Retina (tissue), 1 donor: ENCODE data around the gene WDR33.
"Not testable (repeated sequence)": the region's sequence is repeated elsewhere in the genome, so short reads cannot be mapped to it uniquely, and the experiment has no call there.

Source experiments
- DNase-seq: peaks from one replicate; pipeline ENCODE4 v3.0.0-alpha.2; 2016

The WDR33 gene

GRCh38 chr2:127807678-127808353 is 3.2 kb downstream of the WDR33 start:
- DNase-seq, result no peak

- DNase-seq, result not testable (repeated sequence)
Observed at GRCh38 chr2:127806860-127807259, 4.1 kb downstream of the WDR33 start.

DNA sequence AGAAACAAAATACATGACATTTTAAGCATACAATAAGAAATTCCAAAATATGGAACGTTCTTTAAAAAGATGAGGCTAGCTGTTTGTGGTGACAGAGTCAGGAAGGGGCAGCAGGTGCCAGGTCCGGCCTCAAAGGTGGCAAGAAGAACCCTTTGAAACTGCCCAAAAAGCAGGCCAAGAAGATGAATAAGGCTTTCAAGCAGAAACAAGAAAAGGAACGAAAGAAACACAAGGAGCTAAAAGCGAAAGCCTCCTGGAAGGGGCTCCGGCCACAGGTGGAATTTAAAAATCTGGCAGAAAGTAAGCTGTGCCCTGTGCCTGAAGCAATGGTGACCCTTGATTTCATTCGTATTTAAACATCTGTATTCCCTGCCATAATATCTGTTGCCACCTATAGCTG is 5.5 kb downstream of the WDR33 start:
- DNase-seq, result no peak

DNA sequence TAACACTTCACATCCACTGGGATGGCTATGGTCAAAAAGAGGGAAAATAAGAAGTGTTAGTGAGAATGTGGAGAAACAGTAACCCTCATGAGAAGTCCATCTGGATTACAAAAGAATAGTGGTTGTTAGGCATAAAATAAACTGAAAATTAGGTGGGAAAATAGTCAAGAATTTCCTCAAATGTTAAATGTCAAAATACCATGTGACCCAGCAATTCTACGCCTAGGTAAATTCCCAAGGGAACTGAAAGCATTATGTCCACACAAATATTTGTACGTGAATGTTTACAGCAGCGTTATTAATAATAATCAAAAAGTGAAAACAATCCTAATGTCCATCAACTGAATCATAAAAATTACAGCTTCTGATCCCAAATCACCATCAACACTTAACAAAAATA is 11.0 kb downstream of the WDR33 start:
- no peak for DNase-seq

- no peak for DNase-seq
Observed at GRCh38 chr2:127796389-127796788, 14.6 kb downstream of the WDR33 start.

- not testable (repeated sequence) for DNase-seq
Observed at GRCh38 chr2:127794901-127795300, 16.1 kb downstream of the WDR33 start.

GRCh38 chr2:127792805-127793204 is 18.2 kb downstream of the WDR33 start:
- no peak for DNase-seq

GRCh38 chr2:127790694-127791529 is 20.1 kb downstream of the WDR33 start:
- no peak for DNase-seq

DNA sequence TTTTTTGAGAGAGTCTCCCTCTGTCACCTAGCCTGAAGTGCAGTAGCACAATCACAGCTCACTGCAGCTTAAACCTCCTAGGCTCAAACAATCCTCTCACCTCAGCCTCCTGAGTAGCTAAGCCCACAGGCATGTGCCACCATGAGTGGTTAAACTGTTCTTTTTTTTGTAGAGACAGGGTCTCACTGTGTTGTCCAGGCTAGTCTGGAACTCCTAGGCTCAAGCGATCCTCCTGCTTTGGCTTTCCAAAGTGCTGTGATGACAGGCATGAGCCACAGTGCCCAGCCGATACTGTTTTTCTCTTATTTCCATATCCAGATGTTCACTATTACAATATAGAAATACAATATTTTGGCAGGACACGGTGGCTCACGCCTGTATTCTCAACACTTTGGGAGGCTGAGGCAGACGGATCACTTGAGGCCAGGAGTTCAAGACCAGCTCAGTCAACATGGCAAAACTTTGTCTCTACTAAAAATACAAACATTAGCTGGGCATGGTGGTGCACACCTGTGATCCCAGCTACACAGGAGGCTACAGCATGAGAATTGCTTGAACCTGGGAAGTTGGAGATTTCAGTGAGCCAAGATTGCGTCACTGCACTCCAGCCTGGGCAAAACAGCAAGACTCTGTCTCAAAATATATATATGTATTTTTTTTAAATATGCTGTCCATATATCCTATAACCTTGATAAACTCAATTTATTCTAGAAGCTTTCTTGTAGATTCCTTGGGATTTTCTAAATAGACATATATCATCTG is 24.7 kb downstream of the WDR33 start:
- DNase-seq, result no peak

DNA sequence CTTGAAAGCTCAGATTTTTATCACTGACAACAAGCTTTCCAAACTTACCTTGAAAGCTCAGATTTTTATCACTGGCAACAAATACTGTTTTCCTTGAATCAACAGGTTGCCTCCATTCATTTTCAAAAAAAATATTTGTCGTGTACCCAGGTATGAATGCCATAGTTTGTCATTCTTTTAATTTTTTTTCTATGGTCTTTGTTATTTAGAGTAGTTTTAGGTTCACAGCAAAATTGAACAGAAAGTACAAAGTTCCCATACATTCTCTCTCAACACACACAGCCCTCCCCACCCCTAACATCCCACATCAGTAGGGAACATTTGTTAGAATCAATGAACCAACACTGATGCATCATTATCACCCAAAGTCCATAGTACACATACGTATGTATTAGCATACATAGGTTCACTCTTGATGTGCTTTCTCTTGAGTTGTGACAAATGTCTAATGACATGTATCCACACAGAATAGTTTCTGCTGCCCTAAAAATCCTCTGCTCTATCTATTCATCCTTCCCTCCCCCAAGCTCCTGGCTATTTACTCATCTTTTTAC is 25.9 kb downstream of the WDR33 start:
- DNase-seq, result no peak

GRCh38 chr2:127783101-127783500 is 27.9 kb downstream of the WDR33 start:
- DNase-seq, result no peak

DNA sequence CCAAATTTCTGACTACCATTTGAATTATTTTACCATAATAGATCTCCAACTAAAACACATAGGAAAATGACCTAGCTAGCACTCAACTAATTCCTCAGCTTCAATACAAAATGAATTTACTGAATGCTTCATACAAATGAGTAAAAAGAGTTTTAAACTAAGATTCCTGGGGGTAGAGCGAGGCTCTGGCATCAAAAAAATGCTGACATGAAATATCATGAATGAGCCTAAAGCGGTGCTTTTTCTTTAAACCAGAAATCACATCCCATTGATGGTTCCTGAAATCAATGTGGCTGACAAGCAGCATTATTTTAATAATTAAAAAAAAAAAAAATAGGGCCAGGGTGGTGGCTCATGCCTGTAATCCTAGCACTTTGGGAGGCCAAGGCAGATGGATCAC is 32.1 kb downstream of the WDR33 start:
- DNase-seq, result no peak

GRCh38 chr2:127778447-127778846 is 32.5 kb downstream of the WDR33 start:
- no peak for DNase-seq

DNA sequence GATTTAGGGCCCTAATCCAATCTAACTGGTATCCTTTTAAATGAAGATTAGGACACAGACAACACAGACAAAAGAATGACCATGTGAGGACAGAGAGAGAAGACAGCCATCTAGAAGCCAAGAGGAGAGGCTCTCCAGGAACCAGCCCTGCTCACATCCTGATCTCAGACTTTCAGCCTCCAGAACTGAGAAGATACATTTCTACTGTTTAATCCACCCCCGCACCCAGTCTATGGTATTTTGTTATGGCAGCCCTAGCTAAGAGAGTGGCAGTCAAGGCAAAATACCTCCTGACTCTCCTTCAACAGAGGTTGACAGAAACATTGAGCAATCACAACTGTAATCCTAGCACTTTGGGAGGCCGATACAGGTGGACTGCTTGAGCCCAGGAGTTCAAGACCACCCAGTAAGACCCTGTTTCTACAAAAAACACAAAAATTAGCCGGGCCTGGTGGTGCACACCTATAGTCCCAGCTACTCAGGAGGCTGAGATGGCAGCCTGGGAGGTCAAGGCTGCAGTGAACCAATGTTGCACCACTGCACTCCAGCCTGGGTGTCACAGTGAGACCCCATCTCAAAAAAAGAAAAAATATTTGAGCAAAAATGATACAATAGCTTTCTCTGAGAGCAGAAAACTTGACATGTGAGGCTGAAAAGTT is 34.7 kb downstream of the WDR33 start:
- no peak for DNase-seq

DNA sequence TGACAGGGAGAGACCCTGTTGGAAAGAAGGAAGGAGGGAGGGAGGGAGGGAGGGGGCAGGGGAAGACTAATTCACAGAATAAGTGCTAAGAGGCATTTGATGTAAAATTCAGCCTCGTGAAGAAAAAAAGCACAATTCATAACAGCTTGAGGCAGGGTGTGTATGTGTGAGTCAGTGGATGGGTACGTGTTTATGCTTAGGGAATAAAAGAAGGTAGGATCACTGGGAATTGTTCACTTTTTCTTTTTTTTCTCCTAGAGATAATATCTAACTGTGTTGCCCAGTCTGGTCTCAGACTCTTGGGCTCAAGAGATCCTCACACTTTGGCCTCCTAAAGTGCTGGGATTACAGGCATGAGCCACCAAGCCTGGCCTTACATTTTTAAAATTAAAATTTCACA is 39.2 kb downstream of the WDR33 start:
- no peak for DNase-seq

GRCh38 chr2:127770973-127771735 is 39.8 kb downstream of the WDR33 start:
- DNase-seq, result no peak

GRCh38 chr2:127770534-127770933 is 40.4 kb downstream of the WDR33 start:
- DNase-seq, result not testable (repeated sequence)

- no peak for DNase-seq
Observed at GRCh38 chr2:127769587-127769986, 41.4 kb downstream of the WDR33 start.

GRCh38 chr2:127768775-127769479 is 42.0 kb downstream of the WDR33 start:
- no peak for DNase-seq

DNA sequence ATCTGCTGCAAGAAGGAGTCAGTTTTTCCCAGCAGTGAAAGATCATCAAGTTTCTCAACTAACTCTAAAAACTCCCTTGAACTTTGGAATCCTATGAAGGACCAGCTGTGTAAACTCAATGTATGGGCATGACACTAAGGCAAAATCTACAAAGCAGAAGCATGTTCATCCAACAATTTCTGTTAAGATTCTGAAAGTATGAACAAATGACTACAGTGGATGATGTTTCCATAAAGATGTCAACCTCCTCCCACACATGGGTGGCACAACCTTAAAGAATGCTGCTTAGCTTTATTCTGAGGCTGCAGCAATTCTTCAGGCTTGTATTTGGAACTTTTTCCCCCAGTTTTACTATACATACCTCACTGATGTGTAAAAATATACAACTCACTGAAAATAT is 47.2 kb downstream of the WDR33 start:
- no peak for DNase-seq

- no peak for DNase-seq
Observed at GRCh38 chr2:127762846-127763245, 48.1 kb downstream of the WDR33 start.
